GM12878 (cell line): Measurements from ENCODE around the gene OR2D3. TPM values are rescaled to one million over a fixed set of nuclear protein-coding genes. Genes with fewer than 3 reads are reported as not detected.

ENCODE experiments used
- ATAC-seq: fragments of 200-7000 bp; cut with Tn5 transposase; 3 replicates; pipeline ENCODE4 v1.9.1; 2020; ENCODE audit warnings: mild to moderate bottlenecking, moderate library complexity
- BruUV-seq: library from RNA; stranded (reverse); fragments of 400-500 nt; replicated peaks from 2 replicates; lab custom pipeline; 2021; lab: Mats Ljungman, UMichigan
- CTCF ChIA-PET: fragments of 300-600 bp; sonication (Branson Sonifier 250); formaldehyde crosslinking; extraction: SDS; loops from one replicate; lab custom pipeline; 2021; ENCODE audit warnings: inconsistent platforms; lab: Yijun Ruan, JAX
- POLR2A ChIA-PET: fragments of 350-600 bp; formaldehyde crosslinking; extraction: SDS; loops from one replicate; lab custom pipeline; 2021; ENCODE audit warnings: inconsistent platforms; lab: Charles Lee
- RAD21 ChIA-PET: fragments of 300-600 bp; sonication (Branson Sonifier 250); formaldehyde crosslinking; loops from one replicate; lab custom pipeline; 2023; ENCODE audit warnings: antibody characterized with exemption; ENCODE audit not compliant: unreplicated experiment; lab: Charles Lee
- SMC1A ChIA-PET: fragments of 300-600 bp; sonication (Branson Sonifier 250); formaldehyde crosslinking; loops from one replicate; lab custom pipeline; 2023; ENCODE audit not compliant: unreplicated experiment, uncharacterized antibody; lab: Charles Lee
- DNase-seq: peaks from one replicate; pipeline ENCODE4 v3.0.0-alpha.2; 2011; ENCODE audit warnings: low read depth, low spot score
- FAIRE-seq: peaks from 3 replicates; lab custom pipeline; 2011; peaks lifted over from hg19 to GRCh38; lab: Jason Lieb, UNC
- H2AFZ ChIP-seq: 2 replicates; pipeline ENCODE4 v1.6.0; 2011; ENCODE audit warnings: low read depth, low read length, control low read depth; ENCODE audit not compliant: control insufficient read depth
- H3K27ac ChIP-seq: 2 replicates; pipeline ENCODE4 v1.5.1; 2011; ENCODE audit warnings: control low read depth; ENCODE audit not compliant: control insufficient read depth, insufficient read depth
- H3K27me3 ChIP-seq, 2 experiments: replicated peaks in 1 of 2; 2 replicates each; pipeline versions ENCODE4 v1.6.0 to v1.6.1; 2011; ENCODE audit warnings: low read length in 1 of 2; ENCODE audit not compliant: control insufficient read depth in 2 of 2, insufficient read depth in 2 of 2
- H3K36me3 ChIP-seq, 2 experiments: 2 replicates each; pipeline ENCODE4 v1.5.1; 2011; ENCODE audit warnings: low read length in 1 of 2; ENCODE audit not compliant: control insufficient read depth in 2 of 2, insufficient read depth in 2 of 2
- H3K4me1 ChIP-seq: 2 replicates; pipeline ENCODE4 v1.6.1; 2011; ENCODE audit warnings: mild to moderate bottlenecking, low read length, moderate library complexity, mixed read lengths; ENCODE audit not compliant: control insufficient read depth, insufficient read depth
- H3K4me2 ChIP-seq: 2 replicates; pipeline ENCODE4 v1.6.0; 2011; ENCODE audit warnings: control low read depth; ENCODE audit not compliant: control insufficient read depth, insufficient read depth
- H3K4me3 ChIP-seq: fragments of 200-600 bp; sonication (generic); 2 replicates; pipeline ENCODE4 v1.5.1; 2016
- H3K79me2 ChIP-seq: 2 replicates; pipeline ENCODE4 v1.6.0; 2011; ENCODE audit warnings: low read length; ENCODE audit not compliant: control insufficient read depth, insufficient read depth
- H3K9ac ChIP-seq: 2 replicates; pipeline ENCODE4 v1.8.0; 2011; ENCODE audit warnings: low read length, control low read depth, mixed read lengths; ENCODE audit not compliant: control insufficient read depth, insufficient read depth
- H3K9me3 ChIP-seq: replicated peaks from 3 replicates; pipeline ENCODE4 v1.5.1; 2011; ENCODE audit warnings: mild to moderate bottlenecking, low read length; ENCODE audit not compliant: control insufficient read depth, insufficient read depth
- H4K20me1 ChIP-seq: 2 replicates; pipeline ENCODE4 v1.6.0; 2011; ENCODE audit not compliant: control insufficient read depth, insufficient read depth
- CHD1 ChIP-seq: IDR thresholded peaks from 2 replicates; pipeline ENCODE4 v1.6.1; 2012; ENCODE audit warnings: low read depth, low read length, improper control_type of control experiment
- GATAD2B ChIP-seq: fragments of 450-650 bp; conservative IDR thresholded peaks from 2 replicates; pipeline ENCODE4 v1.6.1; 2017; ENCODE audit warnings: low read depth, mild to moderate bottlenecking, moderate library complexity
- HDGF ChIP-seq: fragments of 450-650 bp; IDR thresholded peaks from 2 replicates; pipeline ENCODE4 v1.6.1; 2016; ENCODE audit warnings: antibody characterized with exemption
- KAT2A ChIP-seq: conservative IDR thresholded peaks from 2 replicates; pipeline ENCODE4 v1.6.1; 2011; ENCODE audit warnings: low read depth, low read length; ENCODE audit not compliant: control insufficient read depth
- KLF5 ChIP-seq: fragments of 450-650 bp; IDR thresholded peaks from 2 replicates; pipeline ENCODE4 v1.6.1; 2014; ENCODE audit warnings: mild to moderate bottlenecking; ENCODE audit not compliant: partially characterized antibody
- MLLT1 ChIP-seq: fragments of 450-650 bp; IDR thresholded peaks from 2 replicates; pipeline ENCODE4 v1.6.1; 2016; ENCODE audit warnings: mild to moderate bottlenecking
- MTA2 ChIP-seq: fragments of 450-650 bp; IDR thresholded peaks from 2 replicates; pipeline ENCODE4 v1.6.1; 2016; ENCODE audit warnings: low read depth, mild to moderate bottlenecking, moderate library complexity
- NRF1 ChIP-seq: conservative IDR thresholded peaks from 2 replicates; pipeline ENCODE4 v1.6.1; 2011; ENCODE audit warnings: mild to moderate bottlenecking, low read depth, low read length, improper control_type of control experiment
- POLR2A ChIP-seq: IDR thresholded peaks from 2 replicates; pipeline ENCODE4 v1.6.1; 2011; ENCODE audit warnings: low read depth, mild to moderate bottlenecking, low read length
- POU2F2 ChIP-seq: IDR thresholded peaks from 3 replicates; pipeline ENCODE4 v1.6.1; 2011; ENCODE audit warnings: low read depth, mild to moderate bottlenecking, low read length, borderline replicate concordance
- ZNF687 ChIP-seq: fragments of 450-650 bp; IDR thresholded peaks from 2 replicates; pipeline ENCODE4 v1.6.1; 2017; ENCODE audit warnings: mild to moderate bottlenecking, moderate library complexity
- in situ Hi-C: fragments of 300-500 bp; cut with MboI; formaldehyde crosslinking; loops from 9 replicates; pipeline ENCODE4 v1.14.3; 2018; ENCODE audit warnings: mixed read lengths
- intact Hi-C: fragments of 100-400 bp; cut with micrococcal nuclease; formaldehyde crosslinking; loops from one replicate; pipeline ENCODE4 v1.14.2; 2022; ENCODE audit not compliant: unreplicated experiment
- polyA plus RNA-seq, 11 experiments: library from polyadenylated mRNA; depleted of rRNA in 4 of 11; unstranded in 6 of 11; stranded (reverse) in 5 of 11; fragments of >200 nt; fragmentation: Nextera tagmentation in 4 of 11; fragmentation: Illumina TruSeq in 1 of 11; extraction: Ambion mirVana in 4 of 11; extraction: Trizol in 1 of 11; gene quantifications; 1 replicate in 1 of 11; 2 replicates in 10 of 11; pipeline versions ENCODE4 v1.2.1 to v1.2.3, GENCODE V29; 2011 to 2016; ENCODE audit warnings: inconsistent platforms in 2 of 11, missing spikeins in 2 of 11, low read depth in 1 of 11
- total RNA-seq, 4 experiments: library from RNA; depleted of rRNA in 3 of 4; stranded (reverse); fragments of >200 nt in 3 of 4; fragmentation: Illumina TruSeq in 1 of 4; extraction: Trizol in 1 of 4; gene quantifications; 2 replicates each; pipeline versions ENCODE4 v1.2.1 to v1.2.3, GENCODE V29; 2013 to 2021

The OR2D3 gene
- total and polyA plus RNA-seq, 10 of the 15 experiments (the other 5 are each of a cell fraction or from before 2014, with no cell fraction given): 0.20 TPM; not detected in 9

- Histone ChIP-seq H2AFZ (no peak overlapping the region), H3K27ac (no peak overlapping the region), H3K4me3 (no peak overlapping the region), H3K9me3 (no peaks in the 10 kb centered on the region)
- ChIA-PET CTCF (no interaction called here), POLR2A (no interaction called here)
- in situ Hi-C loops: no loop called here
- ATAC-seq: no peak
- no TSS peak for BruUV-seq
- TF ChIP-seq MLLT1 (no peak), ZNF687 (no peak), HDGF (no peak), NRF1 (no peak), POLR2A (no peak), KLF5 (no peak), MTA2 (no peak), KAT2A (no peak), CHD1 (no peak), GATAD2B (no peak), POU2F2 (no peak)
- TF ChIP-seq, all 136 proteins: peak for 0
- no peak overlapping the region for H3K4me2 ChIP-seq
- ChIA-PET RAD21 (no interaction called here), SMC1A (no interaction called here)
- intact Hi-C loops: no loop called here
- DNase-seq (no peak), FAIRE-seq (no peak)
- no peaks in the 10 kb centered on the region for H3K79me2 ChIP-seq
- no peaks in the 10 kb centered on the region for H3K27me3 ChIP-seq
- no peaks in the 10 kb centered on the region for H3K4me1 ChIP-seq
- H4K20me1 ChIP-seq: no peaks in the 10 kb centered on the region
- H3K36me3 ChIP-seq: no peaks in the 10 kb centered on the region
- H3K9ac ChIP-seq: no peak overlapping the region
Observed at GRCh38 chr11:6894097-6894496, 26.7 kb upstream of the OR2D3 start.
